GM12878 (cell line): Measurements from ENCODE around the gene OR51B6. TPM values are rescaled to one million over a fixed set of nuclear protein-coding genes. Genes with fewer than 3 reads are reported as not detected.

Experiments used
- ATAC-seq: fragments of 200-7000 bp; cut with Tn5 transposase; 3 replicates; pipeline ENCODE4 v1.9.1; 2020; ENCODE audit warnings: mild to moderate bottlenecking, moderate library complexity
- BruUV-seq: library from RNA; stranded (reverse); fragments of 400-500 nt; replicated peaks from 2 replicates; lab custom pipeline; 2021; lab: Mats Ljungman, UMichigan
- CTCF ChIA-PET: fragments of 300-600 bp; sonication (Branson Sonifier 250); formaldehyde crosslinking; extraction: SDS; loops from one replicate; lab custom pipeline; 2021; ENCODE audit warnings: inconsistent platforms; lab: Yijun Ruan, JAX
- POLR2A ChIA-PET: fragments of 350-600 bp; formaldehyde crosslinking; extraction: SDS; loops from one replicate; lab custom pipeline; 2021; ENCODE audit warnings: inconsistent platforms; lab: Charles Lee
- RAD21 ChIA-PET: fragments of 300-600 bp; sonication (Branson Sonifier 250); formaldehyde crosslinking; loops from one replicate; lab custom pipeline; 2023; ENCODE audit warnings: antibody characterized with exemption; ENCODE audit not compliant: unreplicated experiment; lab: Charles Lee
- SMC1A ChIA-PET: fragments of 300-600 bp; sonication (Branson Sonifier 250); formaldehyde crosslinking; loops from one replicate; lab custom pipeline; 2023; ENCODE audit not compliant: unreplicated experiment, uncharacterized antibody; lab: Charles Lee
- DNase-seq: peaks from one replicate; pipeline ENCODE4 v3.0.0-alpha.2; 2011; ENCODE audit warnings: low read depth, low spot score
- FAIRE-seq: peaks from 3 replicates; lab custom pipeline; 2011; peaks lifted over from hg19 to GRCh38; lab: Jason Lieb, UNC
- H2AFZ ChIP-seq: 2 replicates; pipeline ENCODE4 v1.6.0; 2011; ENCODE audit warnings: low read depth, low read length, control low read depth; ENCODE audit not compliant: control insufficient read depth
- H3K27ac ChIP-seq: 2 replicates; pipeline ENCODE4 v1.5.1; 2011; ENCODE audit warnings: control low read depth; ENCODE audit not compliant: control insufficient read depth, insufficient read depth
- H3K27me3 ChIP-seq, 2 experiments: replicated peaks in 1 of 2; 2 replicates each; pipeline versions ENCODE4 v1.6.0 to v1.6.1; 2011; ENCODE audit warnings: low read length in 1 of 2; ENCODE audit not compliant: control insufficient read depth in 2 of 2, insufficient read depth in 2 of 2
- H3K36me3 ChIP-seq, 2 experiments: 2 replicates each; pipeline ENCODE4 v1.5.1; 2011; ENCODE audit warnings: low read length in 1 of 2; ENCODE audit not compliant: control insufficient read depth in 2 of 2, insufficient read depth in 2 of 2
- H3K4me1 ChIP-seq: 2 replicates; pipeline ENCODE4 v1.6.1; 2011; ENCODE audit warnings: mild to moderate bottlenecking, low read length, moderate library complexity, mixed read lengths; ENCODE audit not compliant: control insufficient read depth, insufficient read depth
- H3K4me2 ChIP-seq: 2 replicates; pipeline ENCODE4 v1.6.0; 2011; ENCODE audit warnings: control low read depth; ENCODE audit not compliant: control insufficient read depth, insufficient read depth
- H3K4me3 ChIP-seq: fragments of 200-600 bp; sonication (generic); 2 replicates; pipeline ENCODE4 v1.5.1; 2016
- H3K79me2 ChIP-seq: 2 replicates; pipeline ENCODE4 v1.6.0; 2011; ENCODE audit warnings: low read length; ENCODE audit not compliant: control insufficient read depth, insufficient read depth
- H3K9ac ChIP-seq: 2 replicates; pipeline ENCODE4 v1.8.0; 2011; ENCODE audit warnings: low read length, control low read depth, mixed read lengths; ENCODE audit not compliant: control insufficient read depth, insufficient read depth
- H3K9me3 ChIP-seq: replicated peaks from 3 replicates; pipeline ENCODE4 v1.5.1; 2011; ENCODE audit warnings: mild to moderate bottlenecking, low read length; ENCODE audit not compliant: control insufficient read depth, insufficient read depth
- H4K20me1 ChIP-seq: 2 replicates; pipeline ENCODE4 v1.6.0; 2011; ENCODE audit not compliant: control insufficient read depth, insufficient read depth
- BHLHE40 ChIP-seq, 2 experiments: fragments of 450-650 bp in 1 of 2; IDR thresholded peaks; 2 replicates each; pipeline ENCODE4 v1.6.1; 2011 to 2017; ENCODE audit warnings: low read depth in 2 of 2, borderline replicate concordance in 1 of 2, improper control_type of control experiment in 1 of 2, low read length in 1 of 2, mild to moderate bottlenecking in 1 of 2
- CHD2 ChIP-seq: IDR thresholded peaks from 2 replicates; pipeline ENCODE4 v1.6.1; 2011; ENCODE audit warnings: low read depth, low read length, improper control_type of control experiment, borderline replicate concordance
- FOS ChIP-seq: IDR thresholded peaks from 3 replicates; pipeline ENCODE4 v1.6.1; 2011; ENCODE audit warnings: borderline replicate concordance; ENCODE audit not compliant: insufficient read length; ENCODE audit errors: extremely low read depth
- MXI1 ChIP-seq: fragments of 150-350 bp; IDR thresholded peaks from 2 replicates; pipeline ENCODE4 v1.6.1; 2011; ENCODE audit warnings: low read depth, mild to moderate bottlenecking, inconsistent platforms, low read length, improper control_type of control experiment
- MYC ChIP-seq: IDR thresholded peaks from 2 replicates; pipeline ENCODE4 v1.6.1; 2011; ENCODE audit warnings: mild to moderate bottlenecking, low read length, moderate library complexity, inconsistent platforms; ENCODE audit not compliant: insufficient read depth, insufficient replicate concordance, insufficient read length, severe bottlenecking
- NFYB ChIP-seq: IDR thresholded peaks from 2 replicates; pipeline ENCODE4 v1.6.1; 2011; ENCODE audit warnings: low read depth, mild to moderate bottlenecking, low read length, improper control_type of control experiment, moderate library complexity; ENCODE audit not compliant: insufficient read depth
- SPI1 ChIP-seq: IDR thresholded peaks from 2 replicates; pipeline ENCODE4 v1.6.1; 2011; ENCODE audit warnings: low read depth, mild to moderate bottlenecking, low read length, moderate library complexity, borderline replicate concordance; ENCODE audit not compliant: insufficient read depth
- TARDBP ChIP-seq: IDR thresholded peaks from 2 replicates; pipeline ENCODE4 v1.6.1; 2016; ENCODE audit warnings: borderline replicate concordance
- ZBED1 ChIP-seq: IDR thresholded peaks from 2 replicates; pipeline ENCODE4 v1.6.1; 2016; ENCODE audit warnings: borderline replicate concordance
- ZNF622 ChIP-seq: fragments of 450-650 bp; IDR thresholded peaks from 2 replicates; pipeline ENCODE4 v1.6.1; 2017; ENCODE audit warnings: mild to moderate bottlenecking, inconsistent platforms
- WGBS: methylation state at CpG from one replicate; pipeline ENCODE4 v1.1.6; 2016; ENCODE audit warnings: low lambda C conversion rate; ENCODE audit not compliant: insufficient replicate concordance, insufficient coverage; ENCODE audit errors: missing lambda C conversion rate; 5-methylcytosine and 5-hydroxymethylcytosine counted together
- in situ Hi-C: fragments of 300-500 bp; cut with MboI; formaldehyde crosslinking; loops from 9 replicates; pipeline ENCODE4 v1.14.3; 2018; ENCODE audit warnings: mixed read lengths
- intact Hi-C: fragments of 100-400 bp; cut with micrococcal nuclease; formaldehyde crosslinking; loops from one replicate; pipeline ENCODE4 v1.14.2; 2022; ENCODE audit not compliant: unreplicated experiment
- polyA plus RNA-seq, 11 experiments: library from polyadenylated mRNA; depleted of rRNA in 4 of 11; unstranded in 6 of 11; stranded (reverse) in 5 of 11; fragments of >200 nt; fragmentation: Nextera tagmentation in 4 of 11; fragmentation: Illumina TruSeq in 1 of 11; extraction: Ambion mirVana in 4 of 11; extraction: Trizol in 1 of 11; gene quantifications; 1 replicate in 1 of 11; 2 replicates in 10 of 11; pipeline versions ENCODE4 v1.2.1 to v1.2.3, GENCODE V29; 2011 to 2016; ENCODE audit warnings: inconsistent platforms in 2 of 11, missing spikeins in 2 of 11, low read depth in 1 of 11
- total RNA-seq, 4 experiments: library from RNA; depleted of rRNA in 3 of 4; stranded (reverse); fragments of >200 nt in 3 of 4; fragmentation: Illumina TruSeq in 1 of 4; extraction: Trizol in 1 of 4; gene quantifications; 2 replicates each; pipeline versions ENCODE4 v1.2.1 to v1.2.3, GENCODE V29; 2013 to 2021
- TF ChIP-seq, protein P1 (sequence below): IDR thresholded peaks from 2 replicates; pipeline ENCODE4 v1.6.1; 2012; ENCODE audit warnings: mild to moderate bottlenecking, low read depth, low read length
- TF ChIP-seq, protein P2 (sequence below): fragments of 450-650 bp; IDR thresholded peaks from 2 replicates; pipeline ENCODE4 v1.6.1; 2017; ENCODE audit warnings: borderline replicate concordance
- TF ChIP-seq, protein P3 (sequence below): fragments of 450-650 bp; formaldehyde crosslinking; IDR thresholded peaks from 2 replicates; pipeline ENCODE4 v1.5.0; 2022; ENCODE audit warnings: mild to moderate bottlenecking, missing genetic modification characterization
- TF ChIP-seq, protein P4 (sequence below): fragments of 450-650 bp; IDR thresholded peaks from 2 replicates; pipeline ENCODE4 v1.6.1; 2016; ENCODE audit warnings: mild to moderate bottlenecking

Gene OR51B6
- total and polyA plus RNA-seq, 10 of the 15 experiments (the other 5 are each of a cell fraction or from before 2014, with no cell fraction given) = 0.17 TPM; not detected in 9

DNA sequence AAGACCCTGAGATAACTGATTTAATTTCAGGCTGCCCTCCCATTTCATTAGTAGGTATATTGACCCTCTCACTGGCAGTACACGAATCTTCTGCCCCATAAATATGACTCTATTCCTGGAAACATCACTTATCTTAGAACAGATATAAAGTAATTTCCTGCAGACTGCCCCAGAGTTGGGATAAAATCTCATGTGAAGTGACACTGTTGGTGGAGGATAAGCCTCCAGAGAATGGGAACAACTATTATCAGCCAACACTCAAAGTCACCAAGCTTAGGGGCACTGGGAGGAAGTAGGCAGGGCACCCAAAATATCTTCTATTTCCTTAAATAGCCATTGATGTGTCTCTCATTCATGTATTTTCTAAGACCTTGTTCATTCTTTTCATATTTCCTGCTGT is 16.1 kb upstream of the OR51B6 start:
- RAD21 ChIA-PET = no interaction called here

More for the DNA sequence above, 16.1 kb upstream of the OR51B6 start:
- in situ Hi-C loops = loop anchor here (25.0 kb wide), 1 partner anchor 1473 kb away; the partner anchor contains the start of gene STIM1
- FAIRE-seq (no peak), DNase-seq (no peak), ATAC-seq (no peak)
- H4K20me1 ChIP-seq = no peaks in the 10 kb centered on the region
- BruUV-seq = no TSS peak
- no peaks in the 10 kb centered on the region for H3K36me3 ChIP-seq
- TF ChIP-seq TARDBP (no peak), BHLHE40 (IDR thresholded peaks at IDR 0.05; ENCODE audit: borderline replicate concordance in 1 of 2, low read depth in 2 of 2, low read length in 1 of 2) (no peak), FOS (no peak), ZBED1 (no peak), MXI1 (no peak), CHD2 (no peak), MYC (no peak), ZNF622 (no peak), SPI1 (no peak), NFYB (no peak)
- TF ChIP-seq, protein P1, sequence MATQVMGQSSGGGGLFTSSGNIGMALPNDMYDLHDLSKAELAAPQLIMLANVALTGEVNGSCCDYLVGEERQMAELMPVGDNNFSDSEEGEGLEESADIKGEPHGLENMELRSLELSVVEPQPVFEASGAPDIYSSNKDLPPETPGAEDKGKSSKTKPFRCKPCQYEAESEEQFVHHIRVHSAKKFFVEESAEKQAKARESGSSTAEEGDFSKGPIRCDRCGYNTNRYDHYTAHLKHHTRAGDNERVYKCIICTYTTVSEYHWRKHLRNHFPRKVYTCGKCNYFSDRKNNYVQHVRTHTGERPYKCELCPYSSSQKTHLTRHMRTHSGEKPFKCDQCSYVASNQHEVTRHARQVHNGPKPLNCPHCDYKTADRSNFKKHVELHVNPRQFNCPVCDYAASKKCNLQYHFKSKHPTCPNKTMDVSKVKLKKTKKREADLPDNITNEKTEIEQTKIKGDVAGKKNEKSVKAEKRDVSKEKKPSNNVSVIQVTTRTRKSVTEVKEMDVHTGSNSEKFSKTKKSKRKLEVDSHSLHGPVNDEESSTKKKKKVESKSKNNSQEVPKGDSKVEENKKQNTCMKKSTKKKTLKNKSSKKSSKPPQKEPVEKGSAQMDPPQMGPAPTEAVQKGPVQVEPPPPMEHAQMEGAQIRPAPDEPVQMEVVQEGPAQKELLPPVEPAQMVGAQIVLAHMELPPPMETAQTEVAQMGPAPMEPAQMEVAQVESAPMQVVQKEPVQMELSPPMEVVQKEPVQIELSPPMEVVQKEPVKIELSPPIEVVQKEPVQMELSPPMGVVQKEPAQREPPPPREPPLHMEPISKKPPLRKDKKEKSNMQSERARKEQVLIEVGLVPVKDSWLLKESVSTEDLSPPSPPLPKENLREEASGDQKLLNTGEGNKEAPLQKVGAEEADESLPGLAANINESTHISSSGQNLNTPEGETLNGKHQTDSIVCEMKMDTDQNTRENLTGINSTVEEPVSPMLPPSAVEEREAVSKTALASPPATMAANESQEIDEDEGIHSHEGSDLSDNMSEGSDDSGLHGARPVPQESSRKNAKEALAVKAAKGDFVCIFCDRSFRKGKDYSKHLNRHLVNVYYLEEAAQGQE = no peak
- TF ChIP-seq, protein P2, sequence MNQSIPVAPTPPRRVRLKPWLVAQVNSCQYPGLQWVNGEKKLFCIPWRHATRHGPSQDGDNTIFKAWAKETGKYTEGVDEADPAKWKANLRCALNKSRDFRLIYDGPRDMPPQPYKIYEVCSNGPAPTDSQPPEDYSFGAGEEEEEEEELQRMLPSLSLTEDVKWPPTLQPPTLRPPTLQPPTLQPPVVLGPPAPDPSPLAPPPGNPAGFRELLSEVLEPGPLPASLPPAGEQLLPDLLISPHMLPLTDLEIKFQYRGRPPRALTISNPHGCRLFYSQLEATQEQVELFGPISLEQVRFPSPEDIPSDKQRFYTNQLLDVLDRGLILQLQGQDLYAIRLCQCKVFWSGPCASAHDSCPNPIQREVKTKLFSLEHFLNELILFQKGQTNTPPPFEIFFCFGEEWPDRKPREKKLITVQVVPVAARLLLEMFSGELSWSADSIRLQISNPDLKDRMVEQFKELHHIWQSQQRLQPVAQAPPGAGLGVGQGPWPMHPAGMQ = no peak
- TF ChIP-seq, protein P3, sequence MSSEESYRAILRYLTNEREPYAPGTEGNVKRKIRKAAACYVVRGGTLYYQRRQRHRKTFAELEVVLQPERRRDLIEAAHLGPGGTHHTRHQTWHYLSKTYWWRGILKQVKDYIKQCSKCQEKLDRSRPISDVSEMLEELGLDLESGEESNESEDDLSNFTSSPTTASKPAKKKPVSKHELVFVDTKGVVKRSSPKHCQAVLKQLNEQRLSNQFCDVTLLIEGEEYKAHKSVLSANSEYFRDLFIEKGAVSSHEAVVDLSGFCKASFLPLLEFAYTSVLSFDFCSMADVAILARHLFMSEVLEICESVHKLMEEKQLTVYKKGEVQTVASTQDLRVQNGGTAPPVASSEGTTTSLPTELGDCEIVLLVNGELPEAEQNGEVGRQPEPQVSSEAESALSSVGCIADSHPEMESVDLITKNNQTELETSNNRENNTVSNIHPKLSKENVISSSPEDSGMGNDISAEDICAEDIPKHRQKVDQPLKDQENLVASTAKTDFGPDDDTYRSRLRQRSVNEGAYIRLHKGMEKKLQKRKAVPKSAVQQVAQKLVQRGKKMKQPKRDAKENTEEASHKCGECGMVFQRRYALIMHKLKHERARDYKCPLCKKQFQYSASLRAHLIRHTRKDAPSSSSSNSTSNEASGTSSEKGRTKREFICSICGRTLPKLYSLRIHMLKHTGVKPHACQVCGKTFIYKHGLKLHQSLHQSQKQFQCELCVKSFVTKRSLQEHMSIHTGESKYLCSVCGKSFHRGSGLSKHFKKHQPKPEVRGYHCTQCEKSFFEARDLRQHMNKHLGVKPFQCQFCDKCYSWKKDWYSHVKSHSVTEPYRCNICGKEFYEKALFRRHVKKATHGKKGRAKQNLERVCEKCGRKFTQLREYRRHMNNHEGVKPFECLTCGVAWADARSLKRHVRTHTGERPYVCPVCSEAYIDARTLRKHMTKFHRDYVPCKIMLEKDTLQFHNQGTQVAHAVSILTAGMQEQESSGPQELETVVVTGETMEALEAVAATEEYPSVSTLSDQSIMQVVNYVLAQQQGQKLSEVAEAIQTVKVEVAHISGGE (CRISPR knock-in tag) = no peak
- TF ChIP-seq, protein P4, sequence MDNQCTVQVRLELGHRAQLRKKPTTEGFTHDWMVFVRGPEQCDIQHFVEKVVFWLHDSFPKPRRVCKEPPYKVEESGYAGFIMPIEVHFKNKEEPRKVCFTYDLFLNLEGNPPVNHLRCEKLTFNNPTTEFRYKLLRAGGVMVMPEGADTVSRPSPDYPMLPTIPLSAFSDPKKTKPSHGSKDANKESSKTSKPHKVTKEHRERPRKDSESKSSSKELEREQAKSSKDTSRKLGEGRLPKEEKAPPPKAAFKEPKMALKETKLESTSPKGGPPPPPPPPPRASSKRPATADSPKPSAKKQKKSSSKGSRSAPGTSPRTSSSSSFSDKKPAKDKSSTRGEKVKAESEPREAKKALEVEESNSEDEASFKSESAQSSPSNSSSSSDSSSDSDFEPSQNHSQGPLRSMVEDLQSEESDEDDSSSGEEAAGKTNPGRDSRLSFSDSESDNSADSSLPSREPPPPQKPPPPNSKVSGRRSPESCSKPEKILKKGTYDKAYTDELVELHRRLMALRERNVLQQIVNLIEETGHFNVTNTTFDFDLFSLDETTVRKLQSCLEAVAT = no peak
- H3K4me2 ChIP-seq = no peak overlapping the region
- CTCF ChIA-PET = no interaction called here
- no peak overlapping the region for H3K4me3 ChIP-seq
- no peak overlapping the region for H3K27ac ChIP-seq
- no peaks in the 10 kb centered on the region for H3K27me3 ChIP-seq
- SMC1A ChIA-PET = no interaction called here
- H3K9ac ChIP-seq = no peak overlapping the region
- POLR2A ChIA-PET = no interaction called here
- no peaks in the 10 kb centered on the region for H3K79me2 ChIP-seq
- H3K4me1 ChIP-seq = no peaks in the 10 kb centered on the region
- 0% methylated on average over 1 of the region's 1 CpG for WGBS
- intact Hi-C loops = no loop called here
- no peak overlapping the region for H2AFZ ChIP-seq
- no peaks in the 10 kb centered on the region for H3K9me3 ChIP-seq
